ENCODE data around the gene ADAMTS8. TPM values are rescaled to one million over a fixed set of nuclear protein-coding genes. Genes with fewer than 3 reads are reported as not detected.
A peak's percentile ranks its signal among the peaks of the same experiment; 100 is the strongest.

The ADAMTS8 gene
- under 1 TPM in 1 of 6 experiments, not detected in 5; 0.11 TPM for total RNA-seq
- long read RNA-seq: 0 reads

- H3K27me3 ChIP-seq: peaks cover 6 to 13% of the 10 kb centered on the region in 2 donors
- H3K36me3 ChIP-seq: no peaks in the 10 kb centered on the region
- no peaks in the 10 kb centered on the region for H3K9me3 ChIP-seq
- ATAC-seq (no peak), DNase-seq (no peak)
- peaks cover 0 to 12% (median 2%) of the 10 kb centered on the region in 4 donors for H3K4me1 ChIP-seq
- intact Hi-C loops (cut with DNase I): loop anchor here in 1 of 2 donors (5.0 to 10.0 kb wide), 2 partner anchors 214 to 434 kb away; no protein-coding TSS in a partner anchor
- no peak within 1 kb of the TSS for H3K27ac ChIP-seq
- peak within 1 kb of the TSS in 1 of 3 donors; percentile 27 for H3K4me3 ChIP-seq
- TF ChIP-seq CTCF (IDR thresholded peaks at IDR 0.05) (no peak), POLR2A (IDR thresholded peaks at IDR 0.05) (no peak)
- WGBS (ENCODE audit: insufficient coverage, low coverage, low lambda C conversion rate, missing lambda C conversion rate): 2% methylated on average over 28 of the region's 64 CpGs
Observed at GRCh38 chr11:130428316-130429119, at the start of gene ADAMTS8. TSS of gene ADAMTS8 (minus strand) at chr11:130428609. CDS start at chr11:130428286, 323 bp downstream.

- TF ChIP-seq CTCF (IDR thresholded peaks at IDR 0.05): no peak
- TF ChIP-seq POLR2A (IDR thresholded peaks at IDR 0.05): no peak
- H3K27ac ChIP-seq: peak overlapping the region in 1 of 3 donors; percentile 26
- WGBS (ENCODE audit: insufficient coverage, low coverage, low lambda C conversion rate, missing lambda C conversion rate): 55% methylated on average over 4 of the region's 6 CpGs
- ATAC-seq: no peak
- no peaks in the 10 kb centered on the region for H3K36me3 ChIP-seq
- no peaks in the 10 kb centered on the region for H3K27me3 ChIP-seq
- no peak overlapping the region for H3K4me3 ChIP-seq
- H3K4me1 ChIP-seq: no peaks in the 10 kb centered on the region
- no peak for DNase-seq
- H3K9me3 ChIP-seq: no peaks in the 10 kb centered on the region
- intact Hi-C loops (cut with DNase I): no loop called here
Observed at GRCh38 chr11:130477586-130478203, 49.3 kb upstream of the ADAMTS8 start.

GRCh38 chr11:130476922-130477491 lies 48.6 kb upstream of the ADAMTS8 start:
- ATAC-seq: no peak
- Histone ChIP-seq H3K4me3 (no peak overlapping the region), H3K27ac (peak overlapping the region in 1 of 3 donors; percentile 26), H3K27me3 (no peaks in the 10 kb centered on the region), H3K36me3 (no peaks in the 10 kb centered on the region), H3K9me3 (no peaks in the 10 kb centered on the region), H3K4me1 (no peaks in the 10 kb centered on the region)
- WGBS (ENCODE audit: insufficient coverage, low coverage, low lambda C conversion rate, missing lambda C conversion rate): 61% methylated on average over 12 of the region's 16 CpGs
- DNase-seq: no peak
- TF ChIP-seq POLR2A (IDR thresholded peaks at IDR 0.05) (no peak), CTCF (IDR thresholded peaks at IDR 0.05) (no peak)
- intact Hi-C loops (cut with DNase I): no loop called here

GRCh38 chr11:130476200-130476921 lies 48.0 kb upstream of the ADAMTS8 start:
- TF ChIP-seq POLR2A (IDR thresholded peaks at IDR 0.05): no peak
- TF ChIP-seq CTCF (IDR thresholded peaks at IDR 0.05): no peak
- intact Hi-C loops (cut with DNase I): no loop called here
- Histone ChIP-seq H3K36me3 (no peaks in the 10 kb centered on the region), H3K4me3 (no peak overlapping the region), H3K9me3 (no peaks in the 10 kb centered on the region), H3K27me3 (no peaks in the 10 kb centered on the region), H3K4me1 (no peaks in the 10 kb centered on the region), H3K27ac (no peak overlapping the region)
- DNase-seq: no peak
- no peak for ATAC-seq
- WGBS (ENCODE audit: insufficient coverage, low coverage, low lambda C conversion rate, missing lambda C conversion rate): 67% methylated on average over 7 of the region's 12 CpGs

Measured in right lobe of liver (tissue), 6 donors.